IPS-20b (cell line): ENCODE measurements around the gene FKBP10.

Experiments used
- H3K27ac ChIP-seq: one replicate; pipeline ENCODE4 v1.5.1; 2013; ENCODE audit warnings: low read length
- H3K27me3 ChIP-seq: 2 replicates; pipeline ENCODE4 v1.6.1; 2013; ENCODE audit warnings: mild to moderate bottlenecking, low read length, inconsistent platforms; ENCODE audit not compliant: insufficient read depth
- H3K36me3 ChIP-seq: 2 replicates; pipeline ENCODE4 v1.6.1; 2013; ENCODE audit warnings: low read depth, mild to moderate bottlenecking, inconsistent platforms, low read length, moderate library complexity; ENCODE audit not compliant: insufficient read depth
- H3K4me1 ChIP-seq: 2 replicates; pipeline ENCODE4 v1.6.1; 2013; ENCODE audit warnings: mild to moderate bottlenecking, control low read depth, inconsistent platforms, low read length, moderate library complexity; ENCODE audit not compliant: insufficient read depth
- H3K4me3 ChIP-seq: 2 replicates; pipeline ENCODE4 v1.5.1; 2013; ENCODE audit warnings: mild to moderate bottlenecking, low read length, inconsistent platforms
- H3K9ac ChIP-seq: 2 replicates; pipeline ENCODE4 v1.6.1; 2013; ENCODE audit warnings: low read depth, mild to moderate bottlenecking, inconsistent platforms, low read length, moderate library complexity
- H3K9me3 ChIP-seq: 2 replicates; pipeline ENCODE4 v1.6.1; 2013; ENCODE audit warnings: mild to moderate bottlenecking, low read depth, low read length, inconsistent platforms; ENCODE audit not compliant: insufficient read depth

Gene FKBP10

DNA sequence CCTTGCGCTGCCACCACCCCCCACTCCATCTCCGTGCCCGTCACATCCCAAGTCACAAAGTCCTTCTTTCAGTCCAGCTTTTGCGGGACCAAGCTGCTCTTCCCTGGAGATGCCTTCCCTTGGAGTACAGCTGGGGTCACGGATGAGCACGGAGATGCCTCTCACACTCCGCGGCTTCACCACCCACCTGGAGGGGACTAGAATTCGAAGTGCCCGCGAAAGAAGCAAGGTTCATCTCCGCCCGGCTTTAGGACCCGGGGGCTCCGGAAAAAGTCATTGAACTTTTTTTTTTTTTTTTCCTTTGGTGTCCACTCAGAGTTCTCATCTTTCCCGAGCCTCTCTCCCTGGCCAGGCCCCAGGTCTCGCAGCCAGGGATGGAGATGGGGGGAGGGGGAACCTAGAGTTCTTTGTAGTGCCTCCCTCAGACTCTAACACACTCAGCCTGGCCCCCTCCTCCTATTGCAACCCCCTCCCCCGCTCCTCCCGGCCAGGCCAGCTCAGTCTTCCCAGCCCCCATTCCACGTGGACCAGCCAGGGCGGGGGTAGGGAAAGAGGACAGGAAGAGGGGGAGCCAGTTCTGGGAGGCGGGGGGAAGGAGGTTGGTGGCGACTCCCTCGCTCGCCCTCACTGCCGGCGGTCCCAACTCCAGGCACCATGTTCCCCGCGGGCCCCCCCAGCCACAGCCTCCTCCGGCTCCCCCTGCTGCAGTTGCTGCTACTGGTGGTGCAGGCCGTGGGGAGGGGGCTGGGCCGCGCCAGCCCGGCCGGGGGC is at the start of gene FKBP10:
TSS of gene FKBP10 (plus strand) at position 624 of the 771 bp plus-strand sequence. CDS start at position 655, 31 bp downstream.
- Histone ChIP-seq H3K9ac (peak within 1 kb of the TSS; percentile 93), H3K9me3 (no peaks in the 10 kb centered on the region), H3K27me3 (peaks cover 9% of the 10 kb centered on the region), H3K36me3 (peaks cover 6% of the 10 kb centered on the region), H3K27ac (peak within 1 kb of the TSS; percentile 89), H3K4me3 (peak within 1 kb of the TSS; percentile 90), H3K4me1 (peaks cover 10% of the 10 kb centered on the region; the same call in 1 of the 2 replicates)

DNA sequence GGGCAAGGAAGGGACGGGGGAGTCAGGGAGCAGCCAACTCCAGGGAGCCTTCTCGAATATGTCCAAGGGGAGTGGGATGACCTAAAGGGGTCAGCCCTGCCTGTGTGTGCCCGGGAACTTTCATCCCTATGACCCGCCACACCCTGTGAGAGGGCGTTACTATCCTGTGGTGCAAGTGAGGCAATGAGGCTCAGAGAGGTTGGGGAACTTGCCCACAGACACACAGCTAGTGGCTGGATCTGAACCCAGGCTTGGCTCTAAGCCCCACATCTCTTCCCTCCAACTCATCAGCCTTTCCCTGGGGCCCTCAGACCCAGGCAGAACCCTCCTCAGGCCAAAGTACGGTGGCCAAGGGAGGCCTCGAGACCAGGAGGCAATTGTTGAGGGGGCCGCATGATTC is 49.5 kb upstream of the FKBP10 start:
- Histone ChIP-seq H3K27ac (no peak overlapping the region), H3K4me3 (no peak overlapping the region), H3K9ac (no peak overlapping the region), H3K4me1 (no peaks in the 10 kb centered on the region), H3K9me3 (no peaks in the 10 kb centered on the region), H3K36me3 (peaks cover 87% of the 10 kb centered on the region), H3K27me3 (no peaks in the 10 kb centered on the region)

GRCh38 chr17:41766135-41766534 is 46.7 kb upstream of the FKBP10 start:
- Histone ChIP-seq H3K27me3 (no peaks in the 10 kb centered on the region), H3K9ac (no peak overlapping the region), H3K9me3 (no peaks in the 10 kb centered on the region), H3K36me3 (peaks cover 94% of the 10 kb centered on the region), H3K4me3 (no peak overlapping the region), H3K27ac (no peak overlapping the region), H3K4me1 (no peaks in the 10 kb centered on the region)

DNA sequence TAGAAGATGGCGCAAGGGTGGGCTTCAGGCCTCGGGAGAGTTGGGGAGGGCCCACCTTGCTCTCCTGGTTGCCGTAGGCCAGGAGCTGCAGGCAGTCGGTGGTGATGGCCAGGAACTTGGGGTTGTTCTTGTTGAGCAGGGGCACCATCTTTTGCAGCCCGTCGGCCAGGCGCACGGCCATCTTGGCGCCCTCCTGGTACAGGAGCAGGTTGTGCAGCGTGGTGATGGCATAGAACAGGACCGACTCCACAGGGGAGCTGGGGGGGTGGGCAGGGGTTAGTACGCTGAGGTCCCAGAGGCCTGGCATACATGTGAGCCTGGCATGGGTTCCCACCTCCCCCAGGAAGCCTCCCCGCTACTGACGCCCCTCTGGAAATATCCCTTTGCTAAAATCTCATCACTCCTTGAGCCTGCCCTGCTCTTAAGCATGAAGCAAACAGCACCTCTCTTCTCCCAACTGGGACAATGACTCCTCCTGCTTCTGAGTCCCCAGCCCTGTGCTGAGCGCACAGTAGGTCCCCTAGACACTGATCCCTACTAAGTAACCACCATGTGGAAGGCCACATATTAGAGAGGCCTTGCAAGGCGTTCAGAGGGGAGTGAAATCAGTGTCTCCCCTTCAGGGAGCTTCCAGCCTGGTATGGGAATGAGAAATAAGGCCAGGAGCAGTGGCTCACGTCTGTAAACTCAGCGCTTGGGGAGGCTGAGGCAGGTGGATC is 45.3 kb upstream of the FKBP10 start:
- Histone ChIP-seq H3K4me3 (no peak overlapping the region), H3K27ac (no peak overlapping the region), H3K36me3 (peaks cover 90% of the 10 kb centered on the region), H3K27me3 (no peaks in the 10 kb centered on the region), H3K4me1 (peaks cover 7% of the 10 kb centered on the region; the same call in 1 of the 2 replicates), H3K9me3 (no peaks in the 10 kb centered on the region), H3K9ac (no peak overlapping the region)

GRCh38 chr17:41768682-41769288 is 44.0 kb upstream of the FKBP10 start:
- Histone ChIP-seq H3K27ac (no peak overlapping the region), H3K9ac (no peak overlapping the region), H3K36me3 (peaks cover 84% of the 10 kb centered on the region), H3K4me3 (no peak overlapping the region), H3K4me1 (peaks cover 13% of the 10 kb centered on the region), H3K9me3 (no peaks in the 10 kb centered on the region), H3K27me3 (no peaks in the 10 kb centered on the region)

DNA sequence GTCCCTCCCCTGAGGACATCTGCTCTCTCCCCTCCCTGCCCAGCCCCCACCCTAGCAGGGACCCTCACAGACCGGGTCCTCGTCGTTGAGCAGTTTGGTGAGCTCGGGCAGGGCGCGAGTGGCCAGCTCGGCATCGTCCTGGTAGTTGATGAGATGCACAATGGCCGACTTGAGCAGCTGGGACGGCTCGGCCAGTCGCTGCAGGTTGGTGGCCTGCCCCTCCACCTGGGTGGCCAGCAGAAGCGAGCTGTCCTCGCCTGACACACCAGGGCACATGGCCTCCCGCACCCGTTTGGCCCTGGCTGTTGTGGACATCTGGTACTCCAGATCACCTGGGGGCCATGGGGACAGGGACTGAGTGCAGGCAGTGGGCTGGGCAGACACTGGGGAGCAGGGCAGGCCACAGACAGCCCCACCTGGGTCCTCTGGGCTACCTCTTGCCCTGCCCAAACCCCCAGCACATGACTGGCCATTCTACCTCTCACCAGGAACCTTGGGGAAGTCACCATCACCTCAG is 43.4 kb upstream of the FKBP10 start:
- Histone ChIP-seq H3K9ac (no peak overlapping the region), H3K27me3 (no peaks in the 10 kb centered on the region), H3K36me3 (peaks cover 78% of the 10 kb centered on the region), H3K9me3 (no peaks in the 10 kb centered on the region), H3K27ac (no peak overlapping the region), H3K4me1 (peaks cover 15% of the 10 kb centered on the region), H3K4me3 (no peak overlapping the region)

GRCh38 chr17:41769985-41770384 is 42.8 kb upstream of the FKBP10 start:
- no peak overlapping the region for H3K4me3 ChIP-seq
- H3K27me3 ChIP-seq, result no peaks in the 10 kb centered on the region
- H3K27ac ChIP-seq, result no peak overlapping the region
- H3K9ac ChIP-seq, result no peak overlapping the region
- H3K4me1 ChIP-seq, result peaks cover 16% of the 10 kb centered on the region
- no peaks in the 10 kb centered on the region for H3K9me3 ChIP-seq
- peaks cover 72% of the 10 kb centered on the region for H3K36me3 ChIP-seq

DNA sequence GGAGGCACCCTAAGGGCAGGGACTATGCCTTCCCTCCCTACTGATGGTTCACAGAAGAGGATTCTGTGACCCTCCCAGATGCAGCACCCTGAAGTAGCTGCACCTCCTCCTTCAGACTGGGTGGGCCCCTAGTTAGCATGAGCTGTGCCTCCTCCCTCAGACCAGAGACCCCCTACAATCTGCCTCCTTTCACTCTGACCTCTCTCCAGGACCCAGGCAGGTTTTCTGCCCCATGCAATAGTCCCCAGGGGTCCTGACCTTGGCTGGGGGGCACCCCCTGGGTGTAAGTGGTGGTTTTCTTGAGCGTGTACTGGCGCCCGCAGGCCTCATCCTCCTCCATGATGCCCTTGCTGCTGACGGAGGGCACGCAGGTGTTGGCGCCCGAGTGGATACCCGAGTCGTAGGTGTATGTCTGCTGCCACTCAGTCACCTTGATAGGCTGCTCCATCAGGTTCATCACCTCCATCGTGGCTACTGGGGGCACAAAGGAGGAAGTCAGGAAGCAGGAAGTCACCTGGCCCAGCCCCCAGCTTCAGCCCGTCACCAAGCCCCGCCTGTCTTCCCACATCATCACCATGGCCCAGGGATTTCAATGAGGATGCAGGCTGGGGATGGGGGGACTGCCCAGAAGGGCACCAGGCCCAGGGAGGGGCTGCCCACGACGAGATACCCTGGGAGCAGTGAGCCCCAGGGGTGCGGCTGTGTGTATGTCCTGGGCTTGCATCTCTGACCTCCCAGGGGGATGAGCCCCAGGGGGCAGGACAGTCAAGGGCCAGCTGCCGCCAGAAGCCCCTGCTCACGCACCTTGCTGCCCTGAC is 41.2 kb upstream of the FKBP10 start:
- Histone ChIP-seq H3K36me3 (peaks cover 59% of the 10 kb centered on the region), H3K27me3 (no peaks in the 10 kb centered on the region), H3K4me1 (peaks cover 29% of the 10 kb centered on the region), H3K9ac (no peak overlapping the region), H3K27ac (no peak overlapping the region), H3K4me3 (no peak overlapping the region), H3K9me3 (no peaks in the 10 kb centered on the region)

DNA sequence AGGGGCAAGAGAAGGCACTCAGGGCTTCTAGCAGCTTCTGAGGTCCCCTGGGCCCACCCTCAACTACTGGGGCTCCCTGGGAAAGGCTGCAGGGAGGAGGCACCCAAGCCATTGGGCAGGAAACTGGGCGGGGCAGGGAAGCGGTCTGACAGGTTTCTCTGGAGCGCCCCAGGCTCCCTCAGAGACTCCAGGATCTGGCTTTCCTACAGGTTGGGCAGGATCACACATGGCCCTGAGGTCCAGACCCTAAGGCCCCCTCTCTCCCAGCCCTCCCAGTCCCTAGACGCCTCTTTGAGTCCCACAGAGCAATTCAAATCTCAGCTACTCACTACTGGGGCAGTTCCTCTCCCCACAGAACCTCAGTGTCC is 40.6 kb upstream of the FKBP10 start:
- peak overlapping the region; percentile 48 for H3K27ac ChIP-seq
- peaks cover 33% of the 10 kb centered on the region for H3K4me1 ChIP-seq
- H3K36me3 ChIP-seq, result peaks cover 52% of the 10 kb centered on the region
- H3K9ac ChIP-seq, result no peak overlapping the region
- no peak overlapping the region for H3K4me3 ChIP-seq
- H3K27me3 ChIP-seq, result no peaks in the 10 kb centered on the region
- H3K9me3 ChIP-seq, result no peaks in the 10 kb centered on the region

GRCh38 chr17:41772586-41773189 is 40.1 kb upstream of the FKBP10 start:
- H3K9me3 ChIP-seq, result no peaks in the 10 kb centered on the region
- H3K36me3 ChIP-seq, result peaks cover 48% of the 10 kb centered on the region
- no peak overlapping the region; the same call in 1 of the 2 replicates for H3K9ac ChIP-seq
- no peaks in the 10 kb centered on the region for H3K27me3 ChIP-seq
- H3K4me3 ChIP-seq, result no peak overlapping the region
- H3K27ac ChIP-seq, result peak overlapping the region; percentile 48
- peaks cover 36% of the 10 kb centered on the region for H3K4me1 ChIP-seq

DNA sequence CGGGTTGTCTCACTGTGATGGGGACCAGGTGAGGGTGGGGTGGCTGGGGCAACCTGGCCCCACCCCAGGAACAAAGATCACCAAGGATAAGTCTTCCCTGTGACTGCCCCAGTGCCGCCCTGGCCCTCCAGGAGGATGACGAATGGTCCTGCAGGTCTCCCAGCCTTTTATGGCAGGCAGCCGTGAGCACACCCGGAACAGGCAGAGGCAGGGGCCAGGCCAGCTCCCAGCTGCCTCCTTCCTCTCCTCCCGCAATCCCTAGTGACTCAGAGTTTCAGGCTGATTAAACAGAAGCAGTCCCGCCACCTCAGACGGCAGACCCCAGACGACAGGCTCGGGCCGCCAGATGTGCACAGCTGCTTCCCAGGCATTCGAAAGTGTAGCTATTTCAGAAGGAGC is 39.6 kb upstream of the FKBP10 start:
- Histone ChIP-seq H3K9ac (no peak overlapping the region; the same call in 1 of the 2 replicates), H3K4me3 (no peak overlapping the region), H3K4me1 (peaks cover 36% of the 10 kb centered on the region), H3K27me3 (no peaks in the 10 kb centered on the region), H3K36me3 (peaks cover 45% of the 10 kb centered on the region), H3K27ac (peak overlapping the region; percentile 48), H3K9me3 (no peaks in the 10 kb centered on the region)
